CD4-positive, alpha-beta memory T cell (primary cell): ENCODE measurements around the gene PCK1. TPM values are rescaled to one million over a fixed set of nuclear protein-coding genes. Genes with fewer than 3 reads are reported as not detected.

Source experiments
- CTCF ChIA-PET: fragments of 350-600 bp; sonication (Branson Sonifier 250); formaldehyde crosslinking; loops from one replicate; lab custom pipeline; 2021; ENCODE audit warnings: inconsistent platforms; ENCODE audit not compliant: partially characterized antibody; lab: Charles Lee
- POLR2A ChIA-PET: fragments of 350-600 bp; sonication (Branson Sonifier 250); formaldehyde crosslinking; loops from one replicate; lab custom pipeline; 2021; ENCODE audit not compliant: partially characterized antibody; lab: Charles Lee
- DNase-seq, 5 donors: peaks; one replicate each; pipeline versions ENCODE4 v3.0.0 to v3.0.0-alpha.2; 2020 to 2022; ENCODE audit warnings: mixed read lengths in 1 of 5
- H3K27ac ChIP-seq: one replicate; pipeline ENCODE4 v1.7.0; 2013; ENCODE audit warnings: low read depth, low read length
- H3K27me3 ChIP-seq: 2 replicates; pipeline ENCODE4 v1.7.0; 2013; ENCODE audit warnings: mild to moderate bottlenecking, low read length, moderate library complexity; ENCODE audit not compliant: insufficient read depth
- H3K36me3 ChIP-seq: 2 replicates; pipeline ENCODE4 v1.7.0; 2013; ENCODE audit warnings: mild to moderate bottlenecking, low read length, moderate library complexity; ENCODE audit not compliant: insufficient read depth
- H3K4me1 ChIP-seq: 2 replicates; pipeline ENCODE4 v1.7.0; 2013; ENCODE audit warnings: mild to moderate bottlenecking, low read length, moderate library complexity; ENCODE audit not compliant: insufficient read depth
- H3K4me3 ChIP-seq, 2 donors: one replicate each; pipeline ENCODE4 v1.7.0; 2013; ENCODE audit warnings: low read length in 2 of 2, mild to moderate bottlenecking in 1 of 2
- H3K9me3 ChIP-seq, 2 donors: one replicate each; pipeline ENCODE4 v1.7.0; 2013; ENCODE audit warnings: low read length in 2 of 2, control low read depth in 1 of 2; ENCODE audit not compliant: control insufficient read depth in 1 of 2
- H3K27ac Mint-ChIP-seq, 7 donors: one replicate each; pipeline ENCODE4 v1.8.0; 2020 to 2021; ENCODE audit warnings: mixed read lengths in 7 of 7, mild to moderate bottlenecking in 6 of 7, inconsistent platforms in 3 of 7, moderate library complexity in 3 of 7
- H3K27me3 Mint-ChIP-seq, 2 donors: one replicate each; pipeline ENCODE4 v1.8.0; 2020 to 2021; ENCODE audit warnings: mixed read lengths in 2 of 2
- H3K36me3 Mint-ChIP-seq, 2 donors: one replicate each; pipeline ENCODE4 v1.8.0; 2020 to 2021; ENCODE audit warnings: mixed read lengths in 2 of 2, inconsistent platforms in 1 of 2, mild to moderate bottlenecking in 1 of 2
- H3K4me1 Mint-ChIP-seq, 4 donors: one replicate each; pipeline ENCODE4 v1.8.0; 2020 to 2021; ENCODE audit warnings: mixed read lengths in 4 of 4, mild to moderate bottlenecking in 1 of 4
- H3K4me3 Mint-ChIP-seq, 8 donors: one replicate each; pipeline ENCODE4 v1.8.0; 2020 to 2021; ENCODE audit warnings: mixed read lengths in 8 of 8, mild to moderate bottlenecking in 7 of 8, moderate library complexity in 6 of 8, inconsistent platforms in 3 of 8
- H3K9me3 Mint-ChIP-seq, 8 donors: one replicate each; pipeline ENCODE4 v1.8.0; 2020 to 2021; ENCODE audit warnings: mixed read lengths in 8 of 8, mild to moderate bottlenecking in 5 of 8, inconsistent platforms in 3 of 8, moderate library complexity in 1 of 8
- intact Hi-C: fragments of 100-400 bp; cut with micrococcal nuclease; formaldehyde crosslinking; loops from one replicate; pipeline ENCODE4 v1.15.1; 2023
- polyA plus RNA-seq, 2 donors: library from polyadenylated mRNA; unstranded; fragments of 300-500 nt; fragmentation: Illumina TruSeq; gene quantifications; one replicate each; pipeline ENCODE4 v1.2.3, GENCODE V29; 2021
- total RNA-seq, 2 experiments: library from RNA; stranded (reverse); gene quantifications; one replicate each; pipeline ENCODE4 v1.2.3, GENCODE V29; 2021

Gene PCK1
- total and polyA plus RNA-seq, 4 experiments from 2014 or later, result not detected

DNA sequence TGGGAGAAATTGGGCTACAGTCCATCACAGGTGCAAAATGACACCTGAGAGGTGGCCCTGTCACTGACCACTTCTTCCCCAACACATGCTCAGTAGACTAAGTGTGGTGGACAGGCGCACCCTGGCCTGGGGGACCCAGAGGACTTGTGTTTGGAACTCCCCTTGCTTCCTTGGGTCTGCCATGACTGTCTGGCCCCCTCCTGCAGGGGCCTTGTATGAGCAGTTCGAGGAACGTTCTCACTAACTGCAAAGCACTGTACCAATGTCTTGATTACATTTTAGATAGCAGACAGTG, 4.0 kb upstream of the PCK1 start:
- H3K36me3 Mint-ChIP-seq, result no peaks in the 10 kb centered on the region
- no peaks in the 10 kb centered on the region for H3K4me1 Mint-ChIP-seq

GRCh38 chr20:57557926-57558613, 2.8 kb upstream of the PCK1 start:
- Mint-ChIP-seq H3K27ac (no peak overlapping the region), H3K4me1 (no peaks in the 10 kb centered on the region), H3K4me3 (no peak overlapping the region), H3K9me3 (no peaks in the 10 kb centered on the region), H3K36me3 (no peaks in the 10 kb centered on the region), H3K27me3 (peaks cover 13 to 36% of the 10 kb centered on the region in 2 donors)
- Histone ChIP-seq H3K27me3 (no peaks in the 10 kb centered on the region), H3K4me3 (no peak overlapping the region), H3K9me3 (no peaks in the 10 kb centered on the region), H3K36me3 (no peaks in the 10 kb centered on the region), H3K27ac (no peak overlapping the region), H3K4me1 (no peaks in the 10 kb centered on the region)
- ChIA-PET CTCF (no interaction called here), POLR2A (no interaction called here)
- intact Hi-C loops, result no loop called here
- no peak for DNase-seq

More for the DNA sequence above, 4.0 kb upstream of the PCK1 start:
- intact Hi-C loops, result no loop called here
- Mint-ChIP-seq H3K27me3 (peaks cover 13 to 37% of the 10 kb centered on the region in 2 donors), H3K9me3 (no peaks in the 10 kb centered on the region), H3K4me3 (no peak overlapping the region), H3K27ac (no peak overlapping the region)
- no peak for DNase-seq
- Histone ChIP-seq H3K36me3 (no peaks in the 10 kb centered on the region), H3K4me3 (no peak overlapping the region), H3K4me1 (no peaks in the 10 kb centered on the region), H3K27me3 (no peaks in the 10 kb centered on the region), H3K9me3 (no peaks in the 10 kb centered on the region), H3K27ac (no peak overlapping the region)
- CTCF ChIA-PET, result no interaction called here
- POLR2A ChIA-PET, result no interaction called here

GRCh38 chr20:57558614-57559288, 2.2 kb upstream of the PCK1 start:
- no peak for DNase-seq
- Mint-ChIP-seq H3K4me3 (no peak overlapping the region), H3K27me3 (peaks cover 13 to 33% of the 10 kb centered on the region in 2 donors), H3K9me3 (no peaks in the 10 kb centered on the region), H3K27ac (no peak overlapping the region), H3K36me3 (no peaks in the 10 kb centered on the region), H3K4me1 (no peaks in the 10 kb centered on the region)
- Histone ChIP-seq H3K27ac (no peak overlapping the region), H3K4me1 (no peaks in the 10 kb centered on the region), H3K9me3 (no peaks in the 10 kb centered on the region), H3K36me3 (no peaks in the 10 kb centered on the region), H3K4me3 (no peak overlapping the region), H3K27me3 (no peaks in the 10 kb centered on the region)
- CTCF ChIA-PET, result no interaction called here
- intact Hi-C loops, result no loop called here
- POLR2A ChIA-PET, result no interaction called here

DNA sequence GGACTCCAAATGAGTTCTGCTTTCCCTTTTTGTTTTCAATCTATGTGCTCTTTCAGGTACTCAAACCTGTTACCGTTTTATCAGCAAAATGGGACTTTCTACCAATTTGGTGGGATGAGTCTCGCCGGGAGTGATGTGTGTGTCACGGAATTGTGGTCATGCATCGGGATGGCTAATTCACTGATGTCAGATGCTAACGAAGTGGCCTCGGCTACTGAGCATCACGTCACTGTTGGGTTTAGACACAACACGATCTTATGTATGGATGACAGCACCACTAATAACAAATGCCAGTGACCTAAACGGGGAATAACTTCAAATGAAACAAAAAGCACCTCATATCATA, 1.6 kb upstream of the PCK1 start:
- no peaks in the 10 kb centered on the region for H3K9me3 Mint-ChIP-seq
- no peak overlapping the region for H3K27ac Mint-ChIP-seq

DNA sequence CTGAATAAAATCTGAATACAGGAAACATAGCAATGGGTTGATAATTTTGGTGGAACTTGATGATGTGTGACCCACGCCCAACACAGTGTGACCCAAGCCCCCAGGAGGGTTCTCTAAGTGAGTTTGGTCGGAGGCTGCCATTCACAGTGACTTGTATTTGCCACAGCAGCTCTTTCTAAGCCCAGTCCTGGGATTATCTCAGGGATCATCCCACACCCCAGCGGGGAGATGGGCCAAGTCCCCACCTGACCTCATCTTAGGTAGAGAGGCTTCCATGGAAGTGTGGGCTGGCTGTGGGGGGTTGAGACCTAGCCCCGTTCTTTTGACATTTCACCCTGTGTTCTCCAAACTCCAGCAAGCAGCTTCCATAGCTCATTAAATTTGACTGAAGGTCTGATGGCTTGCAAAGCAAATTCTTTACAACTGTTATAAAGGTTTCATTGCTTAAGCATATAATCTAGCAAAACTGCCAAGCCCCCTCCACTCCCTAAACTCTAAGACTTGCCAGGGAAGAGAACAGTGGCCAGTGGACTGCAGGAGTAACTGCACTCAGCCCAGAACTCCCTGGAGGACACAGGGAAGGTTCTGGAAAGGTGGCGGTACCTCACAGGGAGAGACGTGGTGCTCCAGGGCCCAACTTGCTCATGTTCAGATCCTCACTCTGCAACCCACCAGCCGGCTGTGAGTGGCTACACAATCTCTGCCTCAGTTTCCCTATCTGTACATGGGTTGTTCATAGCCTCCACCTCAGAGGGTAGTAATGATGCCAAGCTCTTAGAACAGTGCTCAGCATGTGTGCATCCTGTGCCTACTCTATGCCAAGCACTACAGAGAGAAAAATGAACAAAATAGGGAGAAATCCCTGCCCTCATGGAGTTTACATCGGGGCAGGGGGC, 1.0 kb upstream of the PCK1 start:
- Histone ChIP-seq H3K27me3 (no peaks in the 10 kb centered on the region), H3K36me3 (no peaks in the 10 kb centered on the region), H3K4me3 (no peak overlapping the region), H3K27ac (no peak overlapping the region), H3K4me1 (no peaks in the 10 kb centered on the region), H3K9me3 (no peaks in the 10 kb centered on the region)
- no peaks in the 10 kb centered on the region for H3K4me1 Mint-ChIP-seq
- H3K9me3 Mint-ChIP-seq, result no peaks in the 10 kb centered on the region
- intact Hi-C loops, result no loop called here
- no peak overlapping the region for H3K27ac Mint-ChIP-seq
- H3K4me3 Mint-ChIP-seq, result no peak overlapping the region
- peaks cover 13 to 34% of the 10 kb centered on the region in 2 donors for H3K27me3 Mint-ChIP-seq
- ChIA-PET POLR2A (no interaction called here), CTCF (no interaction called here)
- no peak for DNase-seq
- no peaks in the 10 kb centered on the region for H3K36me3 Mint-ChIP-seq

More for the DNA sequence above, 1.6 kb upstream of the PCK1 start:
- no peaks in the 10 kb centered on the region for H3K4me1 ChIP-seq
- no peak overlapping the region for H3K4me3 ChIP-seq
- no peak for DNase-seq
- no peaks in the 10 kb centered on the region for H3K9me3 ChIP-seq
- no peaks in the 10 kb centered on the region for H3K27me3 ChIP-seq
- no peak overlapping the region for H3K4me3 Mint-ChIP-seq
- ChIA-PET CTCF (no interaction called here), POLR2A (no interaction called here)
- H3K36me3 ChIP-seq, result no peaks in the 10 kb centered on the region
- H3K36me3 Mint-ChIP-seq, result no peaks in the 10 kb centered on the region
- intact Hi-C loops, result no loop called here
- no peaks in the 10 kb centered on the region for H3K4me1 Mint-ChIP-seq
- H3K27ac ChIP-seq, result no peak overlapping the region
- H3K27me3 Mint-ChIP-seq, result peaks cover 13 to 34% of the 10 kb centered on the region in 2 donors

DNA sequence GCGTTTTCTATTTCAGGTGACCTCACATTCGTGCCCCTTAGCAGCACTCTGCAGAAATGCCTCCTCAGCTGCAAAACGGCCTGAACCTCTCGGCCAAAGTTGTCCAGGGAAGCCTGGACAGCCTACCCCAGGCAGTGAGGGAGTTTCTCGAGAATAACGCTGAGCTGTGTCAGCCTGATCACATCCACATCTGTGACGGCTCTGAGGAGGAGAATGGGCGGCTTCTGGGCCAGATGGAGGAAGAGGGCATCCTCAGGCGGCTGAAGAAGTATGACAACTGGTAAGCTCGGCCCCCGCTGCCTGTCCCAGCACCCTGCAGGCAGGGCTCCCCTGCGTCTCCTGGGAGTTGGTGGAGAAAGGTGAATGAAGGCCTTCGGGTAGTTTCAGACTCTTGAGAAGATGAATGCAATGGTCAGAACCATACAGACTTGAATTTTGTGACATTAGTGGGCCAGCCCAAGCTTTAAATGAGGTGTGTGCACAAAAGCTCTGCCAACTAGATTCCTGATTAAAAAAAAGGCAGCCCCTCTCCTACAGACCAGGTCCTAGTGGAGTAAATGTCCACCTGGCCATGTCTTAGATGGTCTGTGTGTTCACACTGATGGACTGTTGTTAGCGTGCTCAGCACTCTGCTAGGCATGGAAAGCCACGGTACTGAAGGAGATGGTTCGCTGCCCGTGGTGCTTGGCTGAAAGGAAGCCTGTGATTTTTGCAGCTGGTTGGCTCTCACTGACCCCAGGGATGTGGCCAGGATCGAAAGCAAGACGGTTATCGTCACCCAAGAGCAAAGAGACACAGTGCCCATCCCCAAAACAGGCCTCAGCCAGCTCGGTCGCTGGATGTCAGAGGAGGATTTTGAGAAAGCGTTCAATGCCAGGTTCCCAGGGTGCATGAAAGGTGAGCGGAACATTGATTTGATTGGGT, 708 bp downstream of the PCK1 start:
- Histone ChIP-seq H3K4me1 (no peaks in the 10 kb centered on the region), H3K9me3 (no peaks in the 10 kb centered on the region), H3K27ac (no peak overlapping the region), H3K4me3 (no peak overlapping the region), H3K36me3 (no peaks in the 10 kb centered on the region), H3K27me3 (no peaks in the 10 kb centered on the region)
- intact Hi-C loops, result no loop called here
- DNase-seq, result no peak
- Mint-ChIP-seq H3K27ac (no peak overlapping the region), H3K9me3 (no peaks in the 10 kb centered on the region), H3K4me3 (no peak overlapping the region), H3K4me1 (no peaks in the 10 kb centered on the region), H3K36me3 (no peaks in the 10 kb centered on the region), H3K27me3 (peaks cover 10 to 28% of the 10 kb centered on the region in 2 donors)
- POLR2A ChIA-PET, result no interaction called here
- CTCF ChIA-PET, result no interaction called here
